ENCODE measurements around the gene UBC.

The UBC gene

GRCh38 chr12:124914392-124915238 lies at the start of gene UBC:
Gene UBC, minus strand, starts transcription at chr12:124914650. Its CDS starts 879 bp downstream, at chr12:124913771.
- peaks cover 89% of the 10 kb centered on the region for H3K4me1 Mint-ChIP-seq
- H3K27ac Mint-ChIP-seq (ENCODE audit: low read depth): peak within 1 kb of the TSS; percentile 100
- H3K9me3 Mint-ChIP-seq: no peaks in the 10 kb centered on the region
- H3K36me3 Mint-ChIP-seq (ENCODE audit: insufficient read depth): peaks cover 64% of the 10 kb centered on the region
- peaks cover 9% of the 10 kb centered on the region for H3K27me3 Mint-ChIP-seq
- DNase-seq (ENCODE audit: low spot score in 2 of 2) (peak; percentile 92), ATAC-seq (replicated peaks; ENCODE audit: extremely low read depth, poor library complexity, severe bottlenecking) (peak; percentile 29)
- H3K4me3 Mint-ChIP-seq: peak within 1 kb of the TSS; percentile 100

DNA sequence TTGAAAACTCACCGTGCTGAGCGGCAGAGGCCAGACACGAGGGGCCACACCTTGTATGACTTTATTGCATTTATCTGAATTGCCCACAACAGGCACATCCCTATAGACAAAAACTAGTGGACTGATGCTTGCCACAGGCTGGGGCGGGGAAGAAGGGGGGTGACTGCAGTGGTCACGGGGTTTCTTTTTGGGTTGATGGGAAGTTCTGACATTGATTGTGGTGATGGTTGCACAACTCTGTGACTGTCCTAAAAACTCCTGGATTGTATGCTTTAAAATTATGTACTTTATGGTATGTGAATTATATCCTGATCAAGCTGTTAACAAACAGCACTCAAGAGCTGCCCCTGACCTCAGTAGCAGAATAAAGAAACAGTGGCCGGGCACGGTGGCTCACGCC lies 48.8 kb upstream of the UBC start:
- Mint-ChIP-seq H3K36me3 (ENCODE audit: insufficient read depth) (peaks cover 64% of the 10 kb centered on the region), H3K27ac (ENCODE audit: low read depth) (no peak overlapping the region)
- DNase-seq (ENCODE audit: low spot score in 2 of 2): no peak

GRCh38 chr12:124961055-124961454 lies 46.6 kb upstream of the UBC start:
- Mint-ChIP-seq H3K9me3 (no peaks in the 10 kb centered on the region), H3K27ac (ENCODE audit: low read depth) (no peak overlapping the region), H3K4me1 (no peaks in the 10 kb centered on the region), H3K4me3 (no peak overlapping the region), H3K27me3 (no peaks in the 10 kb centered on the region), H3K36me3 (ENCODE audit: insufficient read depth) (peaks cover 64% of the 10 kb centered on the region)
- no peak for DNase-seq (ENCODE audit: low spot score in 2 of 2)
- ATAC-seq (replicated peaks; ENCODE audit: extremely low read depth, poor library complexity, severe bottlenecking): no peak

More for the DNA sequence above, 48.8 kb upstream of the UBC start:
- Mint-ChIP-seq H3K4me3 (no peak overlapping the region), H3K27me3 (no peaks in the 10 kb centered on the region), H3K9me3 (no peaks in the 10 kb centered on the region), H3K4me1 (no peaks in the 10 kb centered on the region)
- no peak for ATAC-seq (replicated peaks; ENCODE audit: extremely low read depth, poor library complexity, severe bottlenecking)

DNA sequence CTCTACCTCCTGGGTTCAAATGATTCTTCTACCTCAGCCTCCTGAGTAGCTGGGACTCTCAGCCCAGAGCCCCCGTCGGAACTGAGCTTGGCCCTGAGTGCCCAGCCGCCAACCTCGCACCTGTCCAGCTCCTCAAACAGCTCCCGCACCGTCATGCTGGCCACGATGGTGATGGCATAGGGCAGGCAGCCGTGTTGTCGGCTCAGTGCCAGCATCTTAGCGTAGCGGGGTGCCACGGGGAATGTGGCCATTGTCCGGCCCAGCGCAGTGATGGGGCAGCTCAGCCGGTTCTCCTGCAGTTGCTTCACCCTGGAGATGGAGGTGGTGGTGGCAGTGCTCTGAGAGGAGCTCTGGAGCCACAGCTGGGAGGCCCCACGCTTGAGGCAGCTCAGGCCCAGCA lies 42.1 kb upstream of the UBC start:
- Mint-ChIP-seq H3K36me3 (ENCODE audit: insufficient read depth) (peaks cover 36% of the 10 kb centered on the region), H3K27ac (ENCODE audit: low read depth) (no peak overlapping the region), H3K9me3 (no peaks in the 10 kb centered on the region), H3K4me1 (no peaks in the 10 kb centered on the region), H3K4me3 (no peak overlapping the region), H3K27me3 (no peaks in the 10 kb centered on the region)
- ATAC-seq (replicated peaks; ENCODE audit: extremely low read depth, poor library complexity, severe bottlenecking) (no peak), DNase-seq (ENCODE audit: low spot score in 2 of 2) (no peak)

- H3K27me3 Mint-ChIP-seq: no peaks in the 10 kb centered on the region
- no peaks in the 10 kb centered on the region for H3K9me3 Mint-ChIP-seq
- peaks cover 30% of the 10 kb centered on the region for H3K36me3 Mint-ChIP-seq (ENCODE audit: insufficient read depth)
- H3K27ac Mint-ChIP-seq (ENCODE audit: low read depth): no peak overlapping the region
- ATAC-seq (replicated peaks; ENCODE audit: extremely low read depth, poor library complexity, severe bottlenecking) (no peak), DNase-seq (ENCODE audit: low spot score in 2 of 2) (no peak)
- H3K4me3 Mint-ChIP-seq: no peak overlapping the region
- H3K4me1 Mint-ChIP-seq: no peaks in the 10 kb centered on the region
These were observed 40.3 kb upstream of the UBC start for GRCh38 chr12:124954771-124955170.

DNA sequence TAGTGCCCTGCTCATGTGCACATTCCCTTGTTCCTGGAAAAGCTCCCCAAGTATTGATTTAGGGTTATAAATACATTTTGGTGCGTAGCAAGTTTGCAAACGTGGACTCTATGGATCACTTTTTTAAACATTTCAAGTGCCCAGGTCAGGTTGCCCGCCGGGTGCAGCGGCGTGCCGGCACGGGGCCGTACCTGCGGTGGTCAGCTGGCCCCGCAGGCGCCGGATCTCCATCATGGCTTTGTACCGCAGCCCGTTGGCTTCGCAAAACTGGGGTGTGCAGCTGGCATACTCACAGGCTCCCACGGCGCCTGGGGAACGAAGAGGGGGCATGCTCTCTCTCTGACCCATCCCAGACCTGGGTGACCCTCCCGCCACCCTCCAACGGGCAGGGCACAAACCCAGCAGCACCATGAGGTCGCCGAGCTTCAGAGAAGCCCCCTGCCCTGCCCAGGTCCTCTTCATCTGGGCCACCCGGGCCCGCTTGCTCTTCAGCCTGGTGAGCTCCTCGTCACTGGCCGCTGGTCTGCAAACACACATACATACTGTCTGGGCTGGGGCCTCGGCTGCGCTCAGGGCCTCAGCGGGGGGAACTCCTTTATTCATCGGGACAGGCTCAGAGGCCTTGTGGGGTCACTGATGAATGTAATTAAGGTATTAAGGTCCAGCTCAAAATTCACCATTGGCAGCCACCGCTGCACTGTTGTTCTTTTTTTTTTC lies 39.4 kb upstream of the UBC start:
- Mint-ChIP-seq H3K27ac (ENCODE audit: low read depth) (no peak overlapping the region), H3K27me3 (no peaks in the 10 kb centered on the region), H3K9me3 (no peaks in the 10 kb centered on the region), H3K4me1 (no peaks in the 10 kb centered on the region), H3K4me3 (no peak overlapping the region), H3K36me3 (ENCODE audit: insufficient read depth) (peaks cover 26% of the 10 kb centered on the region)
- DNase-seq (ENCODE audit: low spot score in 2 of 2) (no peak), ATAC-seq (replicated peaks; ENCODE audit: extremely low read depth, poor library complexity, severe bottlenecking) (no peak)

- ATAC-seq (replicated peaks; ENCODE audit: extremely low read depth, poor library complexity, severe bottlenecking) (no peak), DNase-seq (ENCODE audit: low spot score in 2 of 2) (no peak)
- no peak overlapping the region for H3K27ac Mint-ChIP-seq (ENCODE audit: low read depth)
- H3K27me3 Mint-ChIP-seq: no peaks in the 10 kb centered on the region
- H3K4me3 Mint-ChIP-seq: no peak overlapping the region
- no peaks in the 10 kb centered on the region for H3K9me3 Mint-ChIP-seq
- peaks cover 28% of the 10 kb centered on the region for H3K36me3 Mint-ChIP-seq (ENCODE audit: insufficient read depth)
- H3K4me1 Mint-ChIP-seq: no peaks in the 10 kb centered on the region
These were observed 38.4 kb upstream of the UBC start for GRCh38 chr12:124952801-124953200.

DNA sequence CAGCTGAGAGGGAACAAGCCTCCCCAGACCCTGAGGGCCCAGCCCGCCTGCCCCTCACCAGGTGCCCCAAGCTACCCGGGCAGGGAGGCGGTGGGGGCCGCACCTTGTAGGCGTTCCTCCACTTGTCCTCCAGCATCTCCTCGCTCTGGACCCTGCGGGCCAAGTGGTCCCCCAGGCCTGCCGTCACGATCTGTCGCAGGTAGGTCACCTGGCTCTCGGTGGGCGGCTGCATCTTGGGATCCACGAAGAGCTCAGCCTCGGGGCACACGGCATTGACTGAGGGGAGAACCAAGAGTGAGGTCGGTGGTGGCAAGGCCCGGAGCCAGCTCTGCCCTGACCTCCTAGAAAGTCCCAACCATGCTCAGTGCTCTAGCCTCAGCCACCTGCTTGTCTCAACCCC lies 37.8 kb upstream of the UBC start:
- no peaks in the 10 kb centered on the region for H3K4me1 Mint-ChIP-seq
- DNase-seq (ENCODE audit: low spot score in 2 of 2): no peak
- H3K4me3 Mint-ChIP-seq: no peak overlapping the region
- H3K36me3 Mint-ChIP-seq (ENCODE audit: insufficient read depth): peaks cover 24% of the 10 kb centered on the region
- H3K27me3 Mint-ChIP-seq: no peaks in the 10 kb centered on the region
- H3K27ac Mint-ChIP-seq (ENCODE audit: low read depth): no peak overlapping the region
- H3K9me3 Mint-ChIP-seq: no peaks in the 10 kb centered on the region
- no peak for ATAC-seq (replicated peaks; ENCODE audit: extremely low read depth, poor library complexity, severe bottlenecking)

DNA sequence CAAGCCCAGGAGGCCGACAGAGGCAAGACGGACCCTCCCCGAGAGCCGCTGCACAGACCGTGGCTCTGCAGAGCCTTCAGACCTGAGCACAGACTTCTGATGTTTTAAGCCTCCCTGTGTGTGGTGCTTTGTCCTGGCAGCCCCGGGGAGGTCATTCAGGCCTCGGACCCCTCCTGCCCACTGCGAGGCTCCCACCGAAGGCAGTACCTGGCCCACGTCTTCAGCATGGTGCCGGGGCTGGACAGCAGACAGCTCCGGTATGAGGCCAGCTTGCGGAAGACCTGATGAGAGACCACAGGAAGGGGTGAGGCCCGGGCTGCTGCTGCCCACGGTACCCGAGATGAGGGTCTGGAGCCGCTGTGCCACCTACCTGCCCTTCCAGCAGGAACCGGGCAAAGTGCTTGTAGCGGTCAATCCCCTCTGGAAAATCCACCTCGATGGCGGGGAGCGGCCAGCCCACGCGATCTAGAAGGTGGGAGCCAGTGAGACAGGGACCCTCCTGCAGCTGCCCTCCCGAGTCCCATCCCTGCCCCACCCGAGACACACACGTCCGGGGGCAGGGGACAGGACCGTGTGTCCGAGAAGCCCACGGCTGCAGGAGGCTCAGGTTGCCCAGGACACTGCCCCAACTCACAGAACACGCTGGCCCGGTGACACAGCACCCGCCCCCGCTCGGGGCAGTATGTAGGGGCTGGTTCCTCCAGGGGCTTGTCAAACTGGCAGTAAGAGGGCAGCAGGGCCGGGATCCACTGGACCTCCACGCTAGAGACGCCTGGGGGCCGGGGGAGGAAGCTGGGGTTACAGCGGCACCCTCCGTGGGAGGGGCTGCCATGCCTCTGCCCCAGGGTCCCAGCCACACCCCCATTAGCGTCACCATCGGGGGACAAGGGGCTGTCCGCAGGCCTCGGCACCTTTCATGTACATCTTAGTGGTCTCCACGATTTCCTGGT lies 35.6 kb upstream of the UBC start:
- Mint-ChIP-seq H3K4me3 (no peak overlapping the region), H3K4me1 (no peaks in the 10 kb centered on the region), H3K9me3 (no peaks in the 10 kb centered on the region), H3K36me3 (ENCODE audit: insufficient read depth) (peaks cover 18% of the 10 kb centered on the region), H3K27me3 (no peaks in the 10 kb centered on the region), H3K27ac (ENCODE audit: low read depth) (no peak overlapping the region)
- ATAC-seq (replicated peaks; ENCODE audit: extremely low read depth, poor library complexity, severe bottlenecking) (no peak), DNase-seq (ENCODE audit: low spot score in 2 of 2) (no peak)

DNA sequence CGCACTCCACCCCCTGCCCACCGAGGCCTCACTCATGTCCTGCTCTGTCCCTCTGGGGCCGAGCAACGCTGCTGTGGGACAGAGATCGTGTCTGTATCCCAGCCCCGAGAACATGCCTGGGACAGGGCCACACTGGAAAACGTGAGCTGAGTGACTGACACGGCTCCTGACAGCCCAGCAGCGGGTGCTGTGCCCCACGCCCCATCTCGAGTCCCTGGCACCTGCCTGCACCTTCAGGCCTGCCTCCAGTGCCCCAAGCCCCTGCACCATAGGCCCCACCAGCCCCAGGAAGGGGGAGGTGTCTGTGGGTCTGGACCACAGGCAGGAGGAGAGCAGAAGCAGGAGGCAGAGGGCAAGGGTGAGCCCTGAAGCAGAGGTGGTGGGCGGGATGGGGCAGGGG lies 34.6 kb upstream of the UBC start:
- H3K27ac Mint-ChIP-seq (ENCODE audit: low read depth): no peak overlapping the region
- H3K27me3 Mint-ChIP-seq: no peaks in the 10 kb centered on the region
- no peaks in the 10 kb centered on the region for H3K4me1 Mint-ChIP-seq
- peaks cover 15% of the 10 kb centered on the region for H3K36me3 Mint-ChIP-seq (ENCODE audit: insufficient read depth)
- H3K4me3 Mint-ChIP-seq: no peak overlapping the region
- H3K9me3 Mint-ChIP-seq: no peaks in the 10 kb centered on the region
- no peak for DNase-seq (ENCODE audit: low spot score in 2 of 2)
- no peak for ATAC-seq (replicated peaks; ENCODE audit: extremely low read depth, poor library complexity, severe bottlenecking)

DNA sequence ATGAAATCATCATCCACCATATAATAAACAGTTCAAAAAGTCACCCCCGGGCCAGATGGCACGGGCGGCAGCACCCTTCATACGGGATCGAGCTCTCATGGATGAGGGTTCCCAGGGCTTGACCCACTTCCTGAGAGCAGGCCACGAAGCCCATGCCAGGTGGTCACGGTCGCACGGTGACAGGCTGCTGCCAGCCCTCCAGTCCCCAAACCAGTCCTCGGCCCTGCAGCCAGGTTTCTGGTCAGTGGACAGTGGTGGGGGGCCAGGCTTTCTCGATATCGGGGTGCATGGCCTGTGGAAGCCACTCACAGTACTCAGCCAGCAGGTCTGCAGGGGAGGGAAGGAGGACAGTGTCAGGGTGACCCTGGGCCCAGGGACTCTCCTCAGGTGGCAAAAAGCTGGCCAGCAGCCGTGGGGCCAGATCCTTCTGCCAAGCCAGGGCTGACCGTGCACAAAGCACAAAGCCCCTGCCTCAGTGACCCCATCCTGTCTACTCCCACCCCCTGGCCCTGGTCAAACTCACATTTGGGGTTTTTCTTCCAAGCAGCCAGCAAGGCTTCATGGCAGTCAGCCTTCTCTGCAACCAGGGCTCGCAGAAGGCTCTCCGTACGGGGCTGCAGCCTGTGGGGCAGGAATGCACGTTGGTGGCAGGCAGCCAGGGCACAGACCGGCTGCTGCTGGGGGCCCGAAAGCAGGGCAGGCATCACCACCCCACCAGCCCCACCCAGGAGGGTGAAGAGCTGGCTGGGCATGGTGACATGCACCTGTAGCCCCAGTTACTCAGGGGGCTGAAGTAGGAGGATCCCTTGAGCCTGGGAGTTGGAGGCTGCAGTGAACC lies 33.3 kb upstream of the UBC start:
- Mint-ChIP-seq H3K9me3 (no peaks in the 10 kb centered on the region), H3K27me3 (no peaks in the 10 kb centered on the region), H3K36me3 (ENCODE audit: insufficient read depth) (peaks cover 15% of the 10 kb centered on the region), H3K4me3 (no peak overlapping the region), H3K4me1 (no peaks in the 10 kb centered on the region), H3K27ac (ENCODE audit: low read depth) (no peak overlapping the region)
- no peak for DNase-seq (ENCODE audit: low spot score in 2 of 2)
- no peak for ATAC-seq (replicated peaks; ENCODE audit: extremely low read depth, poor library complexity, severe bottlenecking)

- Mint-ChIP-seq H3K27me3 (no peaks in the 10 kb centered on the region), H3K9me3 (no peaks in the 10 kb centered on the region), H3K36me3 (ENCODE audit: insufficient read depth) (peaks cover 17% of the 10 kb centered on the region), H3K27ac (ENCODE audit: low read depth) (no peak overlapping the region), H3K4me1 (no peaks in the 10 kb centered on the region), H3K4me3 (no peak overlapping the region)
- no peak for ATAC-seq (replicated peaks; ENCODE audit: extremely low read depth, poor library complexity, severe bottlenecking)
- no peak for DNase-seq (ENCODE audit: low spot score in 2 of 2)
These were observed 32.6 kb upstream of the UBC start for GRCh38 chr12:124947013-124947412.

Measured in central memory CD8-positive, alpha-beta T cell (primary cell).